Vagina (tissue), 2 donors: ENCODE data around the gene BDKRB1. TPM values are rescaled to one million over a fixed set of nuclear protein-coding genes. Genes with fewer than 3 reads are reported as not detected.

ENCODE experiments used
- DNase-seq, 2 donors: peaks; one replicate each; pipeline ENCODE4 v3.0.0-alpha.2; 2017; ENCODE audit errors: extremely low spot score in 2 of 2
- H3K27ac ChIP-seq: fragments of 200-600 bp; sonication (generic); one replicate; pipeline ENCODE4 v1.5.1; 2019
- H3K27me3 ChIP-seq: fragments of 200-600 bp; sonication (generic); one replicate; pipeline ENCODE4 v1.5.1; 2019
- H3K36me3 ChIP-seq, 2 donors: fragments of 200-600 bp; sonication (generic); one replicate each; pipeline ENCODE4 v1.5.1; 2017 to 2019
- H3K4me1 ChIP-seq: fragments of 200-600 bp; sonication (generic); one replicate; pipeline ENCODE4 v1.5.1; 2019
- H3K4me3 ChIP-seq, 2 donors: fragments of 200-600 bp; sonication (generic); 1 replicate in 1 of 2; 2 replicates in 1 of 2; pipeline ENCODE4 v1.5.1; 2016 to 2019
- H3K9me3 ChIP-seq: fragments of 200-600 bp; sonication (generic); one replicate; pipeline ENCODE4 v1.5.1; 2019
- POLR2A ChIP-seq, 2 donors: fragments of 450-650 bp; IDR thresholded peaks; one replicate each; pipeline ENCODE4 v1.6.1; 2017; ENCODE audit warnings: antibody characterized with exemption in 2 of 2, mild to moderate bottlenecking in 2 of 2, moderate library complexity in 2 of 2
- POLR2AphosphoS5 ChIP-seq, 2 donors: sonication (generic); formaldehyde crosslinking; IDR thresholded peaks; one replicate each; pipeline ENCODE4 v1.9.0; 2017; ENCODE audit warnings: antibody characterized with exemption in 2 of 2, mild to moderate bottlenecking in 2 of 2, low read depth in 1 of 2; ENCODE audit not compliant: insufficient read depth in 1 of 2
- intact Hi-C: fragments of 100-400 bp; cut with DNase I; formaldehyde crosslinking; loops from one replicate; pipeline ENCODE4 v1.15.1; 2023
- total RNA-seq: library from RNA; depleted of rRNA; stranded (reverse); fragments of >200 nt; gene quantifications from one replicate; pipeline ENCODE4 v1.2.3, GENCODE V29; 2016
- TF ChIP-seq, protein P1 (sequence below), 3 experiments: fragments of 450-650 bp in 2 of 3; fragments of 200-600 bp in 1 of 3; sonication (generic) in 1 of 3; IDR thresholded peaks; one replicate each; pipeline ENCODE4 v1.5.1; 2017 to 2019; ENCODE audit warnings: antibody characterized with exemption in 3 of 3, mild to moderate bottlenecking in 2 of 3, moderate library complexity in 2 of 3

The BDKRB1 gene
- total RNA-seq, 1 donor from 2014 or later, result 2.5 TPM

DNA sequence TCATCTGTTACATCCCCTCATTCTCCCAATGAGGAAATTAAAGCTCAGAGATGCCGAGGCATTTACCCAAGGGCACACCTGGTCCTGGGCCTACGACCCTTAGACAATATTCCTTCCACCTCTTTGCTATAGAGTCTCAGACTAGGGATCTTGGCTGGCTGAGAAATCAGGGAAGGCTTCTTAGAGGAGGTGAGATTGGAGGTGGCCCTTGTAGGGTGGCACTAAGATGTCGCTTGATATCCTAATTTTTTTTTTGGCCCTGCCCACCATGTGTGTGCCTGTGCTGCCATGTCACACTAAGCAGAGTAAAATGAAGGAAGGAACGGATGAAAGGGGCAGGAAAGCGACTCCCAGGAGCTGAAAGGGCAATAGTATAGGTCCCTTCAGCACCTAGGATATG, 30.8 kb upstream of the BDKRB1 start:
- DNase-seq, result no peak
- Histone ChIP-seq H3K27ac (peak overlapping the region; percentile 83), H3K4me1 (peaks cover 39% of the 10 kb centered on the region), H3K4me3 (no peak overlapping the region), H3K9me3 (no peaks in the 10 kb centered on the region), H3K36me3 (peaks cover 0 to 12% of the 10 kb centered on the region in 2 donors), H3K27me3 (no peaks in the 10 kb centered on the region)
- no peak for TF ChIP-seq POLR2AphosphoS5 (IDR thresholded peaks at IDR 0.05; ENCODE audit: insufficient read depth in 1 of 2, low read depth in 1 of 2)
- TF ChIP-seq, protein P1, sequence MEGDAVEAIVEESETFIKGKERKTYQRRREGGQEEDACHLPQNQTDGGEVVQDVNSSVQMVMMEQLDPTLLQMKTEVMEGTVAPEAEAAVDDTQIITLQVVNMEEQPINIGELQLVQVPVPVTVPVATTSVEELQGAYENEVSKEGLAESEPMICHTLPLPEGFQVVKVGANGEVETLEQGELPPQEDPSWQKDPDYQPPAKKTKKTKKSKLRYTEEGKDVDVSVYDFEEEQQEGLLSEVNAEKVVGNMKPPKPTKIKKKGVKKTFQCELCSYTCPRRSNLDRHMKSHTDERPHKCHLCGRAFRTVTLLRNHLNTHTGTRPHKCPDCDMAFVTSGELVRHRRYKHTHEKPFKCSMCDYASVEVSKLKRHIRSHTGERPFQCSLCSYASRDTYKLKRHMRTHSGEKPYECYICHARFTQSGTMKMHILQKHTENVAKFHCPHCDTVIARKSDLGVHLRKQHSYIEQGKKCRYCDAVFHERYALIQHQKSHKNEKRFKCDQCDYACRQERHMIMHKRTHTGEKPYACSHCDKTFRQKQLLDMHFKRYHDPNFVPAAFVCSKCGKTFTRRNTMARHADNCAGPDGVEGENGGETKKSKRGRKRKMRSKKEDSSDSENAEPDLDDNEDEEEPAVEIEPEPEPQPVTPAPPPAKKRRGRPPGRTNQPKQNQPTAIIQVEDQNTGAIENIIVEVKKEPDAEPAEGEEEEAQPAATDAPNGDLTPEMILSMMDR (IDR thresholded peaks at IDR 0.05), result no peak
- TF ChIP-seq POLR2A (IDR thresholded peaks at IDR 0.05), result no peak
- intact Hi-C loops, result no loop called here

DNA sequence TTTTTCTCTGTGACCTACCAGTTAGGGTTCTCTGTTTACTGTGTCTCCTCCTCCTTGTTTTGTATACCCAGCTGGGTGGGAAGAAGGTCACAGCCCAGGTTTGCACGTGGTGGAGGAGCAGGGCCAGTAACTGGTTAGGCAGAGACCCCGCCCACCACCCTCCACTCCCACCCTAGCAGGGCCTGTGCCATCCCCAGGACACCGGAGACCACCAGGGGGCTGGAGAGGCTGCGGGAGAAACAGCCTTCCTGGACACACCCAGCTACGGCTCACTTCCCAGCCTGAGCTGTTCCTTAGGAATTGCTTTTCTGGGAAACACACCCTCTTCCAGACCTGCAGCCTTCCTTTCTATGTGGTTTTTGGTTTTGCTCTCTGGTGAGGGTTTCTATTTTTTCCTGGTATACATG, 30.3 kb upstream of the BDKRB1 start:
- H3K4me3 ChIP-seq, result no peak overlapping the region
- no peaks in the 10 kb centered on the region for H3K9me3 ChIP-seq
- H3K4me1 ChIP-seq, result peaks cover 34% of the 10 kb centered on the region
- no peak for DNase-seq
- TF ChIP-seq, protein P1 (IDR thresholded peaks at IDR 0.05), result no peak
- peak; percentile 40 to 45 for TF ChIP-seq POLR2AphosphoS5 (IDR thresholded peaks at IDR 0.05; ENCODE audit: insufficient read depth in 1 of 2, low read depth in 1 of 2)
- TF ChIP-seq POLR2A (IDR thresholded peaks at IDR 0.05), result no peak
- no peaks in the 10 kb centered on the region for H3K27me3 ChIP-seq
- intact Hi-C loops, result no loop called here
- peak overlapping the region; percentile 83 for H3K27ac ChIP-seq
- H3K36me3 ChIP-seq, result peaks cover 0 to 12% of the 10 kb centered on the region in 2 donors

DNA sequence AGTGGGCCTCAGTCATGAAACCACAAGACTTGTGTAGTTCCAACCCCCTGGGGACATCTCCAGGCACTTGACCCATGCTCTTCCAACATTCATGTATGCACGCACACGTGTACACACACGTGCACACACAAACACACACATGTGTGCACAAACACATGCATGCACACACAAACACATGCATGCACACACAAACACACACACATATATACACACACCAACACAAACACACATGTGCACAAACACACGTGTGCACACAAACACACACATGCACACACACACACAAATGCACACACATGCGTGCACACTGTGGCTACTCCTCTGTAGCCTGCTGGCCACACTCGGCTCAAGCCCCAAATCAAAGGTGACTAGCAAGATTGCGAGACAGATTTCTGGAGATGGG, 28.6 kb upstream of the BDKRB1 start:
- intact Hi-C loops, result no loop called here
- Histone ChIP-seq H3K27me3 (no peaks in the 10 kb centered on the region), H3K4me3 (no peak overlapping the region), H3K4me1 (peaks cover 23% of the 10 kb centered on the region), H3K27ac (no peak overlapping the region), H3K36me3 (peaks cover 0 to 12% of the 10 kb centered on the region in 2 donors), H3K9me3 (no peaks in the 10 kb centered on the region)
- DNase-seq, result no peak
- TF ChIP-seq, protein P1 (IDR thresholded peaks at IDR 0.05), result no peak
- no peak for TF ChIP-seq POLR2A (IDR thresholded peaks at IDR 0.05)
- TF ChIP-seq POLR2AphosphoS5 (IDR thresholded peaks at IDR 0.05; ENCODE audit: insufficient read depth in 1 of 2, low read depth in 1 of 2), result no peak

DNA sequence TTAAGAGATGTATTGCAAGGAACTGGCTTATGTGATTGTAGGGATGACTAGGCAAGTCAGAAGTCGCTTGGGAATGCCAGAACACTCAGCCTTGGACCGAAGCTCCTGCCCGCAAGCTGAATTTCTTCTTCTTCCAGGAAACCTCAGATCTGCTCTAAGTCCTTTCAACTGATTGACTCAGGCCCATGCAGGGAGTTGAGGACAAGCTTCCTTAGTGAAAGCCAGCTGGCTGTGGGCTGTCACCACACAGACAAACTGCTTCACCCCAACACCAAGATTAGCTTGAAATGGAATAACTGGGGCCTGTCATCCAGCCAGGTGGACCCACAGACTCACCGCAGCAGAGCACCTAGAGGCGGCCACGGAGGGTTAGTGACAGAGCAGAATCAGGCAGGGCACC, 26.7 kb upstream of the BDKRB1 start:
- intact Hi-C loops, result no loop called here
- no peaks in the 10 kb centered on the region for H3K27me3 ChIP-seq
- H3K36me3 ChIP-seq, result peaks cover 0 to 6% of the 10 kb centered on the region in 2 donors
- H3K9me3 ChIP-seq, result no peaks in the 10 kb centered on the region
- TF ChIP-seq, protein P1 (IDR thresholded peaks at IDR 0.05), result no peak
- TF ChIP-seq POLR2A (IDR thresholded peaks at IDR 0.05) (no peak), POLR2AphosphoS5 (IDR thresholded peaks at IDR 0.05; ENCODE audit: insufficient read depth in 1 of 2, low read depth in 1 of 2) (no peak)
- H3K4me1 ChIP-seq, result peaks cover 25% of the 10 kb centered on the region
- peak overlapping the region; percentile 24 for H3K27ac ChIP-seq
- H3K4me3 ChIP-seq, result no peak overlapping the region
- DNase-seq, result no peak

DNA sequence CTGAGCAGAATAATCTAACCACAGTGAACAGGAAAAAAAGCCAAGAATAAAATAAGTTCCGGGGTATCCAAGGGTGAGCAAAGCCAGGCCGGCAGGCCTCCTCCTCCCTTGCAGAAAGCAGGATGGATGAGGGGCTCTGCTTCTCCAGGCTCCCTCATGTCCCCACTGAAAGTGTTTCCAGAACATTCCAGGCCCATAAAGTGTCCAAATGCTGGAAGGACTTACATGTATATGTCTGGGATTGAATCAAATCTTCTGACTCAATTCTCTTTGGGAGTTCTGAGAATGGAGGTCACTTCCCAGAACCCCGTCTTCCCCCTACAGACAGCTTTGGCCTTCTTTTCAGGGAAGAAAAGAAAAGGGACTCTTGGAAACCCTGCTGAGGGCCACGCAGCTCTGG, 25.0 kb upstream of the BDKRB1 start:
- H3K9me3 ChIP-seq, result no peaks in the 10 kb centered on the region
- TF ChIP-seq POLR2AphosphoS5 (IDR thresholded peaks at IDR 0.05; ENCODE audit: insufficient read depth in 1 of 2, low read depth in 1 of 2), result no peak
- TF ChIP-seq, protein P1 (IDR thresholded peaks at IDR 0.05), result no peak
- TF ChIP-seq POLR2A (IDR thresholded peaks at IDR 0.05), result no peak
- intact Hi-C loops, result no loop called here
- no peak overlapping the region for H3K4me3 ChIP-seq
- H3K27ac ChIP-seq, result peak overlapping the region; percentile 40
- peaks cover 0 to 6% of the 10 kb centered on the region in 2 donors for H3K36me3 ChIP-seq
- no peak for DNase-seq
- H3K27me3 ChIP-seq, result no peaks in the 10 kb centered on the region
- H3K4me1 ChIP-seq, result peaks cover 13% of the 10 kb centered on the region
